ENCODE measurements around the gene UTS2R.
"Not testable (repeated sequence)": the region's sequence is repeated elsewhere in the genome, so short reads cannot be mapped to it uniquely, and the experiment has no call there.

The UTS2R gene

DNA sequence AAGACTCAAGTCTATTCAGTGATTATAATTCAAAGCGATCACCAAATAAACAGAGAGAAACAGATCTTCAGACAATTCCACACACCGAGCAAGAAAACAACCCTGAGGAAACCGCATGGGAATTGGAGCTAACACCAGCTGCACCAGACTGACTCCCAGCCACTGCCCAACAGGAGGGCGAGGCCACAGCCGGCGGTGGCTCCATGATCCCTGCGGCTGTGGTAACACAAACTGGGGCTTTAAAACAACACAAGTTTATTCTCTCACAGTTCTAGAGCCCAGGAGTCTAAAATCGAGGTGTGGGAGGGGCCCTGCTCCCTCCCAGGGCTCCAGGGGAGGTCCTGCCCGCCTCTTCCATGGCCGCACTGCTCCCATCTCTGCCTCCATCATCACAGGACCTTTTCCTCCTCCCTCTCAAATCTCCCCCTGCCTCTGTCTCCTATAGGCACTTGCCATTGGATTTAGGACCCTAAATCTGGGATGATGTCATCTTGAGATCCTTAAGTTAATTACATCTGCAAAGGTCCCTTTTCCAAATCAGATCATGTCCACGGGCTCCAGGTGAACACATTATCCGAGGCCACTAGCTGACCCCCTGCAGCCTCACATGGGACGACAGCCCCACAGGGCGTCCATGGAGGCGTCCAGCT lies 36.8 kb downstream of the UTS2R start:
- DNase-seq (ENCODE audit: low read depth in 2 of 2) = no peak

DNA sequence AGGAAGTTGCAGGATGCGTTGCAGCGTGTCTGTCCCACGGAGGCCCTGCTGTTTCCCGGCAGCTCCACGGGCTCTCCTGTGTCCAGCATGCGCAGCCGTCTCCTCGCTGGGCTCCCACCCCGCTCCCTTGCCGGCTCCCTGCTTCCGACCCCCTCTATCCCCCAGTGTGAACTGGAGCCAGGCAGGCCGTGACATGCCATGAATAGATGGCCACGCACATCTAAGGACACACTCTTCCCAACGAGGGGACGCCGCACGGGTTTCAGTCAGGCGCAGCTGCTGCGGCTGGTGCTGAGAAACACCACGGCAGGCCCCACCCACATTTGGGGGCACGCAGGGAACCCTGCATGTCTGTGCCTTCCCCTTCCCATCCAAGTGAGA lies 37.4 kb downstream of the UTS2R start:
- DNase-seq (ENCODE audit: low read depth in 2 of 2) = no peak

DNA sequence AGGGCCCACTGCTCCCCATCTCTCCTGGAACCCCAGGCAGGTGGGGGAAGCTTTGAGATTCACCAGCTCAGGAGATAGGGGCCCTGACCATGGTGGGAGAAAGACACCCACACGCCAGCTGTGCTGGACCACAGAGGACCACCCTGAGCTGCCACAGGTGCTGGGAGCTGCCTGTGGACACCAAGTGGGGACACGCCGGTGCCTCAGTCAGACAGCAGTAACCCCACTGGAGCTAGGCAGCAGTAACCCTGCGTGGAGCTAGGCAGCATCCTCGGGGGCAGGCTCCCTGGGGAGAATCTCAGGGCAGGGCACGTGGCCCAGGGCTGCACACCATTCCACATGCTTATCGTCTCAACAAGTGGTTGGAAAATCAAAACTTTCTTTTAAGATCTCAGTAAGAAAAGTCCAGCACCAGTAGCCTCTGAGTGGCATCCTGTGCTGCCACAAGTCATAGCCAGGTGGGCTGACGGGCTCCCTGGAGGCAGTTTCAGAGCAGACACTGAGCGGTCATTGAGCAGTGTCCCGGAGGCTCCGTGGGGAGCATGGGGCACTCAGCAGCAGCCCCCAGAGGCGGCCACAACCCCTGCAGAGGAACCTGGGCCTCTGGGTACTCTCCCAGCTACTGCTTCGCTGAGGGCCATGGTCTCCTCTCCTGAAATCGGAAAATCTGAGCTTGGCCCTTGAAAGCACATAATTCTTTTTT lies 38.6 kb downstream of the UTS2R start:
- no peak for DNase-seq (ENCODE audit: low read depth in 2 of 2)

DNA sequence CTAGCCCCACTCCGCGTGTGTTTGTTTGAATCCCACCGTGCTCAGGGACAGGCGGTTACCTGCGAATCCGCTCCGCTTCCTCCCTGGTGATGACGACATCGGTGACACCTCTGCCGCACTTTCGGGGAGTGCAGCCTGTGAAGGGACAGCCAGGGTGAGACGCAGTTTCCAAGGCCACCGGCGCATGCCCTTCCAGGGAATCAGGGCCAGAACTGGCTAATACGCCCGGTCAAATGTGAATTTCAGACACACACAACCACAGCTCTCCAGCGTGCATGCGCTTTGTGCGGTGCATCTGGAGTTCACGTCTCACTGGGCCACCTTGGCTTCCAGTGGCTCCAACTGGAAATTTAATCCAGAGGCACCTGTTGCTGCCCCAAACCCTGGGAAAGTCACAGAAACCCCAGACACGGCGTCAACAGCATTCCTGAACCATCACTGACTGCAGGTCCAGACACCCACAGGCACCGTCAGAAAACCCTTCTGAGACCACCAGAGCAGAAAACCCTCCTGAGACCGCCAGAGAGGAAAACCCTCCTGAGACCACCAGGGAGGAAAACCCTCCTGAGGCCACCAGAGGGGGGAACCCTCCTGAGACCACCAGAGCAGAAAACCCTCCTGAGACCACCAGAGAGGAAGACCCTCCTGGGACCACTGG lies 40.0 kb downstream of the UTS2R start:
- DNase-seq (ENCODE audit: low read depth in 2 of 2) = no peak

DNA sequence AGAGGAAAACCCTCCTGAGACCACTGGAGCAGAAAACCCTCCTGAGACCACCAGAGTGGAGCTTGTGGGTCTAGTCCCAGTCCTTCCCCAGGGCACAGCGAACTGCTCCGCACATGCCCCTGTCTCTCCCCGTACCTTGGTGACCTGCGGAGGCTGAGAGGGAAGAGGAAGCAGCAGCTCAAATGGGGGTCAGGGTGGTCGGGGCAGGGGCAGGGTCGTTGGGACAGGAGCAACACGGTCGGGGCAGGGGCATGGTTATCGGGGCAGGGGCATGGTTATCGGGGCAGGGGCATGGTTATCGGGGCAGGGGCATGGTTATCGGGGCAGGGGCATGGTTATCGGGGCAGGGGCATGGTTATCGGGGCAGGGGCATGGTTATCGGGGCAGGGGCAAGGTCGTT lies 40.5 kb downstream of the UTS2R start:
- DNase-seq (ENCODE audit: low read depth in 2 of 2) = not testable (repeated sequence)

DNA sequence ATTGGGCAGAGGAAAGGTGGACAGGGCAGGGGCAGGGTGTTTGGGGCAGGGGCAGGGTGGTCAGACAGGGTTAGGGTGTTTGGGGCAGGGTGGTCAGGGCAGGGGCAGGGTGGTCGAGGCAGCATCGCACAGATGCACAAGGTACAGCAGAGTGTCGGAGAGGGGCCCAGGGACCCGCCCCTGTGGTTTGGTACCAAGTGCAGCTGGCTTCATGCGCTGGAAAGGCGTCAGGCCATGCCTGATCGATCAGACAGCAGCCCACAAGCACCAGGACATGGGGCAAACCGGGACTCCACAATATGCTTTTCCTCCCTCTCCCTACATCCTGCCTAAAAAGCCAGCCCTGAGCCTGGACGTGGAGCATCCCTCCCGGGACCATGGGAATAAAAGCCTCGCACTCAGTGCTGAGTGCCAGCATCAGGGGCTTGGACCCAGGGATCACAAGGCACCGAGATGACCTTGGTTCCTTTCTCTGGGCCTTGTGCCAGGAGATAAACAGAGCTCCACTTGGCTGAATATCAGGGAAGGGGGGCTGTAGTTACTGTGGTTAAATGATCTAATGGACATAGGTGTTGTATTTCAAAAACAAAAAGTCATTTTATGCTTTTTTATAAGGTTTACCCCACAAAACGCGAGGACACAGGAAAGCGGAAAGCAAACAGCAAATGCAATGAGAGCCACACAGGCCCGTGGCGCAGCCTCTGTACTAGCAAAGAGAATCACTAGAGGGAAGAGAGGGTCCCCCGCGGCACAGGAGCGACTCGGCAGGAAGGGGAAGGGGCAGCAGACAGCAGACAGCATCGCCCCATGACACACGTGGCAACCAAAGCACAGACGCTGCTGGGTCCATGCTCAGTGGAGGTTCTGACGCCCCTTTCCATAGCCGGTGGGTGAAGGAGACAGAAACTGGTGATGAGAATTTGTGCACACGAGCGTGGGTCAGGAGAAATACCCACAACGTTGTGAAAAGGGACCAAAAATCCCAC lies 41.3 kb downstream of the UTS2R start:
- no peak for DNase-seq (ENCODE audit: low read depth in 2 of 2)

DNA sequence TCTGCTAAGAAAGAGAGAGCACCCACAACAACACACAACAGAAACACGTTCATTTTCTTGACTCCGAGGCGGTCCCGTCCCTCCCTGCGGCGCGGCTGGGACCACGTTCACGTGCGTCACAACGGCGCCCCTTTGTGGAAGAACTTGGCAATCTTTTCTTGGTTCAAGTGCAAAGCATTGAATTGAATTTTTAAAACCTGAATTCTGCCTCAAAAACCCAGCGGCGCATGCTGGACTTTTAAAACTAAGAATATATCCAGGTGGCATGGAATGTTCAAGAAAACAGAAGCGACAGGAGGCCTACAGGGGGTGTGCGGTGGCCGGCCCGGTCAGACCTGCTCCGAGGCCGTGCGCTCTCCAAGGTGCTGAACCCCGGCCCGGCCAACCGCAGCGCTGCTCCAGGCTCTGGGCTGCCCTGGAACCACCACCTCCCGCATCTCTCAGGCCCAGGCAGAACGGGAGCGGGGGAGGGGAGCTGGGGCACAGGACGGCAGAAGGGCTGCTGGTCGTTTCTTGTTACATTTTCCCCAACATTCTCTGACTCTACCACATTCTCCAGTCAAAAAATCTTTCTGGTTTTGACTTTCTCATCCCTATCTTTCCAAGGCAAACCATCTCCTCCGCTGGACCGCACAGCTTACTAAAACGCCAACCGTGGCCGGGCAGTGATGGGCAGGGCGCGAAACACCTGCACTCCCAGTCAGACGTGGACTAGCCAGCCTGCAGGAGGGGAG lies 43.1 kb downstream of the UTS2R start:
- peak; percentile 38 to 54 for DNase-seq (ENCODE audit: low read depth in 2 of 2)

DNA sequence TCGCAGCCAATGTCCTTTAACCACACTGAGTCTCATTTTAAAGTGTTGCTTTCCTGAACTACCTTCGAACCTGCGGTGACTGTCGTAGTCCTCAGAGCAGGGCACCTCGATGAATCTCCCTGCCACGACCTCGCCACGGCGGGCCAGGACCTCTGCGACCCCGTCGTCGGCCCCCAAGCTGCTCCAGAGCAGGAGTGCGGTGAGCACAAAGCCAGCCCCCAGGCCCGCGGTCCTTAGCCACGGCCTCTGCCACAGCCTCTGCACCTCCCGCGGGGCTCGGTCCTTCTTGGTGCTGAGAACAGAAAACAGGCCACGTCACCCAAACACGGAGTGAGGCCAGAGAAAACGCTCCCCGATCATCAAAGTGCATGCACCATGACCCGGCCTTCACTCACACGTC lies 43.8 kb downstream of the UTS2R start:
- DNase-seq (ENCODE audit: low read depth in 2 of 2) = no peak

DNA sequence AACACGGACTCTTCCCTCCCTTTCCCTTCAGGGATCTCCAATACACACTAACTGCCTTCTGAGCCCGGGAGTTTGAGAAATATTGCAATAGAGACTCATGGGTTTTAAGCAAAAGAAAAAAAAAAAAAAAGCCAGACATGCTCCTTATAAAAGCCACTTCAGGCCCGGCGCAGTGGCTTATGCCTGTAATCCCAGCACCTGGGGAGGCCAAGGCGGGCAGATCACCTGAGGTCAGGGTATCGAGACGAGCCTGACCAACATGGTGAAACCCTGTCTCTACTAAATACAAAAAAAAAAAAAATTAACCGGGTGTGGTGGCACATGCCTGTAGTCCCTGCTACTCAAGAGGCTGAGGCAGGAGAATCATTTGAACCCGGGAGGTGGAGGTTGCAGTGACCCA lies 44.2 kb downstream of the UTS2R start:
- no peak for DNase-seq (ENCODE audit: low read depth in 2 of 2)

DNA sequence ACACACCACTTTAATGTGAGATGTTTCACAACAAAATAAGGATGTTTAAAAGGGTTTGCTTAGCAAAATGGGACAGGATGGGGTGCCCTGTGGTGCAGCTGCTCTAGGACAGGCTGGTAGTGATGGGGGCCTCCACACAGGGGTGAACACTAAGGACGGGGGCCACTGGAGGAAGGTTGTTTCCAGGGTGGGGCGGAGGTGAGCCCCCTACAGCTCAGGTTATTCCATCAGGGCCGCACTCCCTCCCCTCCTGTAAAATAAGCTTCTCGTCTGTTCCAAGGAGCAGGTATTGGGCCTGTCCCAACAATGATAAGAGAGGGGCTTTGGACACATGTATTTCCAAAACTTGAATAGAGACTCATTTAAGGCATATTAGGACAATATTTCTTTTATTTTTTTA lies 44.7 kb downstream of the UTS2R start:
- DNase-seq (ENCODE audit: low read depth in 2 of 2) = no peak

DNA sequence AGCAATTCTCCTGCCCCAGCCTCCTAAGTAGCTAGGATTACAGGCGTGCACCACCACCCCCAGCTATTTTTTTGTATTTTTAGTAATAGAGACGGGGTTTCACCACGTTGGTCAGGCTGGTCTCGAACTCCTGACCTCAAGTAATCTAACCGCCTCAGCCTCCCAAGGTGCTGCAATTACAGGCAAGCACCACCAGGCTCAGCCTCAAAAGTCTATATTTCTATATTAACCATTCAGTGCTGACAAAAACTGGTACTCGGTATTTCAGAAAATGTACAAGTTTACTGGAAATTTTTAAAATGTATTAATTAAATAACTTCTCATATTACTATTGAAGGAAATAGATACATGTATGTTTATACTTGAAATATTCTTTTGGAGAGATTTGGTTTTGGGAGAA lies 45.2 kb downstream of the UTS2R start:
- DNase-seq (ENCODE audit: low read depth in 2 of 2) = no peak

DNA sequence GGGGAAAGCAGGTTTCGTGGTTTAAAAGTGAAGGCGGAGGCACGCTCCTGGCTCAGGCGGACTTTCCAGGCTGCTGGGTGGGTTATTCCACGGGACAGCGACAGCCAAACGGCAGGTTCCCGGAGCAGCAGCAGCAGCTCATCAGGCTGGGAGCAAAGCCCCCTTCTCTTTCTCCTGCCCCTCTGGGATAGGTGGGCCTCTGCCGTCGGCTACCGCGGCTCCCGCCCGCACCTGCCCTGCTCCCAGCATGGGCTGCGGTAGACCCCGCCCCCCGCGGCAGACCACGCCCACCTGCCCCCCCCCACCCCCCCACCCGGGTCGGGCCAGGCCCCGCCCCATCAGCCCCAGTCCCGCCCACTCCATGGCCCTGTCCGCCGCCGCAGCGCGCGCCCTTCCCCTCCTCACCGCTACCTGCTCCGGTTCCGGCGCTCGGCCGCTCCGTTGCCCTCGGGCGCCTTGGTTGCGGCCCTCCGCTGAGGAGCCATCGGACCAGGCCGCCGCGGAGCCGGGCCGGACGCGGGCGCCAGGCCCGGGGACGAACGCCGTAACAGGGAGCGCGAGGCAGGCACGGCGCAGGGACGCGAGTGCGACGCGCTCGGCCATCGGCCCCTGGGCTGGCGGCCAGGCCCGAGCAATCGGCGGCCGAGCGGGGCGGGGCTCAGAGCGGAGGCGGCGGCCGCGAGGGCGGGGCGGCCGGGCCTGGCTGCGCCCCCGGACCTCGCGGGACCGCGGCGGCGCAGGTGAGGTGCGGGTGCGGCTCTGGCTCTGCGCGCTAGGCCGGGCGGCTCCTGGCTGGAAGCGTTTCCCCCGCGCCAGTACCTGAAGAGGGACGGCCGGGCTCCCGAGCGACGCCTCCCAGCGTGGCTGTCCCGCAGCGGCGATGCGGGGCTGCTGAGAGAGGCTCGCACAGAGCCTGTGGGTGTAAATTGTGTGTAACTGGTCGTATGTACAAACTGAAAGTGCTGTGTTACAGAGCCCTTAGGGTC lies 46.7 kb downstream of the UTS2R start, which contains the start of the genes HEXD and OGFOD3:
HEXD (plus strand) TSS at position 347 of the 986 bp plus-strand sequence. CDS start 1,453 bp downstream, outside the sequence.
OGFOD3 (minus strand) TSS at position 586 of the 986 bp plus-strand sequence; CDS start at position 485, 101 bp downstream.
- DNase-seq (ENCODE audit: low read depth in 2 of 2) = peak; percentile 62 to 72

DNA sequence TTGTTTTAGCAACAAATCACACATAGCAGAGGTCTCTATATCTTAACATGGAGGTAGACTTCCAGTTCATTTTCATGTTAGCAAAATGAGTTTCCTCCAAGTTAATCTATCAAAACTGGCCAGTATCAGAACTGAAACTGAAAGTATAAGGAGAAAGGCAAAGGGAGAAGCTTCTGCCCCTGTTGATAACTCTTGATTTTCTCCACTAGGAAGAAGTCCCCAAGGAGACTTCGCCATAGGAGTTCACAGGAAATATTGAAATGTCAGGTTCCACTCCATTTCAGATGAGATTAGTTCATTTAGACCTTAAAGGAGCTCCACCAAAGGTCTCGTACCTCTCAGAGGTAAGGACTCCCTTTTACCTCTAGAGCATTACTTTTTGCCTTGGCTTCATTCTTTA lies 48.0 kb downstream of the UTS2R start:
- DNase-seq (ENCODE audit: low read depth in 2 of 2) = no peak

DNA sequence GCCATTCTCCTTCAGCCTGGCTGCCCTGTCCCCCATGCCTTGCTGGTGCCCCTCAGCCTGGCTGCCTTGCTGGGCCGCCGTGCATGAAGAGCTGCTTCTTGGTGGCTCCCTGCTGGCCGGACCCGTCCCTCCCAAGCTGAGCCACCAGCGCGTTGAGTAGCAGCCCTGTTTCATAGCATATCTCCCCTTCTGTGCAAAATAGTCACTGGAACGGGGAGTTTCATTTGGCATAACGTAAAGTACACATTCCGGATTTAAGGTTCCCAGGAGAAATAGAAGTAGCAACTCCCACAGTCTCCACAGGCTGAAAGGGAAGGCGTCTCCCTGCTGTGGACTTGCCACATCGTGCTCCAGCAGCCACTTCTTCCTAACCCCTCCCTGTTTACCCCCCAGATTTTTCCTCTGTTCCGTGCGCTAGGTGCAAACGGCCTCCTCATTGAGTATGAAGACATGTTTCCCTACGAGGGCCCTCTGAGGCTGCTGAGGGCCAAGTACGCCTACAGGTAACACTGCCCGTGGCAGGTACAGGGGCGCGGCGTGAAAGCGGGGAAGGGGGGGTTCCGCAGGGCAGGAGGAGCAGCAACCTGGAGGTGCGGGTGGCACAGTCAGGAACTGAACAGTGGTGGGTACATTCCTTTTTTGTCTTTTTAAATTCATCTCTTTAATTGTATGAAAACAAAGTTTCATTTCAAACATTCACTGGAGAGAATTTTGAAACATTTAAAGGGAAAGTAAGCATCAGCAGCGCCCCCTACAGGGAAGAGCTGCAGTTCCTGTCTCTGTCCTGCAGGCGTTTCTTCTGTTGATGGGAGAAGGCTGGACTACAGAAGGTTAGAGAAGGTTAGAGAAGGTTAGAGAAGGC lies 52.7 kb downstream of the UTS2R start:
- peak in 1 of 2 donors; percentile 38 for DNase-seq (ENCODE audit: low read depth in 2 of 2)

DNA sequence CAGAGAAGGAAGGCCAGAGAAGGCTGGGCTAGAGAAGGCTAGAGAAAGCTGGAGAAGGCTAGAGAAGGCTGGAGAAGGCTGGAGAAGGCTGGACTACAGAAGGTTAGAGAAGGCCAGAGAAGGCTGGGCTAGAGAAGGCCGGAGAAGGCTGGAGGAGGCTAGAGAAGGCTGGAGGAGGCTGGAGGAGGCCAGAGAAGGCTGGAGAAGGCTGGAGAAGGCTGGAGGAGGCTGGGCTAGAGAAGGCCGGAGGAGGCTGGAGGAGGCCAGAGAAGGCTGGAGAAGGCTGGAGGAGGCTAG lies 53.2 kb downstream of the UTS2R start:
- DNase-seq (ENCODE audit: low read depth in 2 of 2) = no peak
